HL-60 (cell line): ENCODE measurements around the gene INAFM2.

Source experiments
- DNase-seq, 2 experiments: peaks; one replicate each; pipeline ENCODE4 v3.0.0-alpha.2; 2010 to 2020; ENCODE audit warnings: low read depth in 1 of 2, low spot score in 1 of 2
- H3K27ac ChIP-seq: fragments of 250-450 bp; sonication (Bioruptor Pico); replicated peaks from 2 replicates; pipeline ENCODE4 v1.5.1; 2020; ENCODE audit warnings: mild to moderate bottlenecking, moderate library complexity
- H3K27me3 ChIP-seq: fragments of 250-450 bp; sonication (Bioruptor Pico); 2 replicates; pipeline ENCODE4 v1.5.1; 2021; ENCODE audit warnings: mild to moderate bottlenecking, moderate library complexity; ENCODE audit not compliant: insufficient read depth, poor library complexity, severe bottlenecking
- H3K4me3 ChIP-seq: replicated peaks from 2 replicates; pipeline ENCODE4 v1.5.1; 2011; ENCODE audit warnings: mild to moderate bottlenecking, control low read depth, low read length; ENCODE audit not compliant: insufficient read depth
- CTCF ChIP-seq: IDR thresholded peaks from one replicate; pipeline ENCODE4 v1.5.1; 2011; ENCODE audit warnings: low read length, control low read depth, inconsistent platforms; ENCODE audit not compliant: insufficient read depth
- GABPA ChIP-seq: IDR thresholded peaks from 2 replicates; pipeline ENCODE4 v1.6.1; 2012; ENCODE audit warnings: low read depth
- POLR2AphosphoS5 ChIP-seq: IDR thresholded peaks from 2 replicates; pipeline ENCODE4 v1.6.1; 2012; ENCODE audit warnings: low read depth
- SPI1 ChIP-seq: IDR thresholded peaks from 2 replicates; pipeline ENCODE4 v1.6.1; 2012; ENCODE audit warnings: low read depth, mild to moderate bottlenecking, borderline replicate concordance
- TF ChIP-seq, protein P1 (sequence below): IDR thresholded peaks from 2 replicates; pipeline ENCODE4 v1.6.1; 2012; ENCODE audit warnings: low read depth; ENCODE audit not compliant: insufficient replicate concordance

The INAFM2 gene

DNA sequence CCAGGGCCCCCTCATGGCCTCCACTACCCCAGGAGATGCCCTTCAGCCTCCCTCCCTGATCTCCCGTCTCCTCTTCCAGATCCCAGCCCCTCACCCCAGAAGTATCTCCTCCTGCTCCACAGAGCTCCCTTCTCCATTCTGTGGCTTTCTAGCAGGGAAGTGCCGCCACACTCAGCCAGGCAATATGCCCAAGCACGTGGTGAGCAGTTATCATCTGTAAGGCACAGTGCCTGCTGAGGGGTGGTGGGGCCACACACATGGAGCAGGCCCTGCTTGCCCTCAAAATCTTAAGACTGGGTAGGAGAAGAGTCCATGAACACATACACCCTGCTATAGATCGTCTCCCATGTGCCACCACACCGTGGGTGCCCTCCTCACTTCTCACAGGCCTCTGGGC lies 25.0 kb downstream of the INAFM2 start:
- no peak for DNase-seq
- Histone ChIP-seq H3K4me3 (no peak overlapping the region), H3K27me3 (no peaks in the 10 kb centered on the region), H3K27ac (no peak overlapping the region)
- TF ChIP-seq POLR2AphosphoS5, result no peak
- TF ChIP-seq SPI1, result 0 out of 2 replicates have a peak, but pooled peaks have one; percentile 1

DNA sequence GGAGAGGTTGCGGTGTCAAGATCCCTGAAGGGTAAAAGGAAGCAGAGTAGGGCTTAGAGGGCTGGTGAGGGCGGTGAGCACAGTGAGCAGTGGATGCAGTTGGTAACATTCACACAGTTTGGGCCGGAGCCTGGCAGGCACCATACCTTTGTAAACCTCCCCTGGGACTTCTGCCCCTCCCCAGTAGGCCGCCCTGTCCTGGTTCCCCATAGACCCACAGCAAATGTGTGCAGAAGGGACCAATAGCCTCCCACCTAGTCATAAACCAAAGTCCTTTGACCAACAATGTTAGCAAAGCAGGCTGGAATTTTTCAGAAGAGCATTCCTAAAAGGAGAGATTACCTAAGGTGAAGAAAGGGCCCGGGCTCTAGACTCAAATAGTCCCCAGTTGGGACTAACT lies 25.7 kb downstream of the INAFM2 start:
- no peaks in the 10 kb centered on the region for H3K27me3 ChIP-seq
- TF ChIP-seq, protein P1, sequence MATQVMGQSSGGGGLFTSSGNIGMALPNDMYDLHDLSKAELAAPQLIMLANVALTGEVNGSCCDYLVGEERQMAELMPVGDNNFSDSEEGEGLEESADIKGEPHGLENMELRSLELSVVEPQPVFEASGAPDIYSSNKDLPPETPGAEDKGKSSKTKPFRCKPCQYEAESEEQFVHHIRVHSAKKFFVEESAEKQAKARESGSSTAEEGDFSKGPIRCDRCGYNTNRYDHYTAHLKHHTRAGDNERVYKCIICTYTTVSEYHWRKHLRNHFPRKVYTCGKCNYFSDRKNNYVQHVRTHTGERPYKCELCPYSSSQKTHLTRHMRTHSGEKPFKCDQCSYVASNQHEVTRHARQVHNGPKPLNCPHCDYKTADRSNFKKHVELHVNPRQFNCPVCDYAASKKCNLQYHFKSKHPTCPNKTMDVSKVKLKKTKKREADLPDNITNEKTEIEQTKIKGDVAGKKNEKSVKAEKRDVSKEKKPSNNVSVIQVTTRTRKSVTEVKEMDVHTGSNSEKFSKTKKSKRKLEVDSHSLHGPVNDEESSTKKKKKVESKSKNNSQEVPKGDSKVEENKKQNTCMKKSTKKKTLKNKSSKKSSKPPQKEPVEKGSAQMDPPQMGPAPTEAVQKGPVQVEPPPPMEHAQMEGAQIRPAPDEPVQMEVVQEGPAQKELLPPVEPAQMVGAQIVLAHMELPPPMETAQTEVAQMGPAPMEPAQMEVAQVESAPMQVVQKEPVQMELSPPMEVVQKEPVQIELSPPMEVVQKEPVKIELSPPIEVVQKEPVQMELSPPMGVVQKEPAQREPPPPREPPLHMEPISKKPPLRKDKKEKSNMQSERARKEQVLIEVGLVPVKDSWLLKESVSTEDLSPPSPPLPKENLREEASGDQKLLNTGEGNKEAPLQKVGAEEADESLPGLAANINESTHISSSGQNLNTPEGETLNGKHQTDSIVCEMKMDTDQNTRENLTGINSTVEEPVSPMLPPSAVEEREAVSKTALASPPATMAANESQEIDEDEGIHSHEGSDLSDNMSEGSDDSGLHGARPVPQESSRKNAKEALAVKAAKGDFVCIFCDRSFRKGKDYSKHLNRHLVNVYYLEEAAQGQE, result no peak
- no peak for TF ChIP-seq POLR2AphosphoS5
- no peak for TF ChIP-seq CTCF
- no peak for TF ChIP-seq GABPA
- TF ChIP-seq SPI1, result no peak

DNA sequence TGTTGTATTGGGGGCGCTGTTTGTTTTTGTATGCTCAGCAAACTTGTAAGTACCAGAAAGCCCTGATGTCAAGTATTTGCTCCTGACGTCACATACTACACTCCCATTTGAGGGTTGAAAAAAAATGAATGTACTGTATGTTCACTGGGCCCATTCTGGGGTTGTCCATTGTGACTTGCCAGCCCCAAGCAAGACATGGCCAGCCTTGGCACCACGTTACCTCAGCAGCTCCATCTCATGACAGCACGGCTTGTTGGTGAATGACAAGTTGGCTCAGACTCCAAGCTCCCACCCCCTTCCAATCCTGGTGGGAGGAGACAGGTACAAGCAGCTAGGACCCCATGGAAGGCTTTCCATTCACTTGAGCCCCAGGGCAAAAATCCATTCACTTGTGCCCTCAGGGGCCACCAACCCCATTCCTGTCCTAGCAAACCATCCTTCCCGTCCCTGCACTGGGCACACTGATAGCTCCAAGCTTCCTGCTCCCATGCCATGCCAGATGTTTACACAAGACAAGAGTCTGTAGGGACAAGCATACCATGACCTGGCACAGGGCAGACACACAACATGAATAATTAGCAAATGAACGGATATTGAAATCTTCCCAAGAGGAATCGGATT lies 28.9 kb downstream of the INAFM2 start:
- TF ChIP-seq GABPA (no peak), CTCF (no peak)
- TF ChIP-seq, protein P1, result no peak
- Histone ChIP-seq H3K27ac (no peak overlapping the region), H3K27me3 (no peaks in the 10 kb centered on the region), H3K4me3 (no peak overlapping the region)
- no peak for DNase-seq

More for the DNA sequence above, 25.7 kb downstream of the INAFM2 start:
- Histone ChIP-seq H3K4me3 (no peak overlapping the region), H3K27ac (no peak overlapping the region)
- DNase-seq, result no peak

DNA sequence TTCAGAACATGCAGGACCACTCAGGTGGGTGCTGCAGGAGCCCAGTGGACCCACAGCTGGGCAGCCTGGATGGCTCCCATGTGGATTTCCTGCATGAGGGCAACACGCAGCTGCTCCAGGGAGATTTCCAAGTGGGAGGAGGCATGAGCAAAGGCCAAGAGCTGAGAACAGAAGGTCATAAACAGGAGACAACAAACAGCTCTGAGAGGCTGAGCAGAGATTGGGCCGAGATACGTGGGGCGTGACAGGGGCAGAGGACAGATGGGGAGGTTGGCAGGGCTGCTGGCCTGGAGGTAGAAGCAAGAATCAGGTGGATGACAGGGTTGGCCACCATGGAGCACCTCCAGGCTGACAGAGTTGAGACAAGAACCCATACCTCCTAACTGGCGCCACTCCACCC lies 30.2 kb downstream of the INAFM2 start:
- DNase-seq, result no peak
- Histone ChIP-seq H3K27me3 (no peaks in the 10 kb centered on the region), H3K27ac (no peak overlapping the region), H3K4me3 (no peak overlapping the region)
- no peak for TF ChIP-seq SPI1
- TF ChIP-seq, protein P1, result no peak
- no peak for TF ChIP-seq GABPA
- no peak for TF ChIP-seq POLR2AphosphoS5
- TF ChIP-seq CTCF, result no peak
